Stimulated activated CD4-positive, alpha-beta T cell treated with anti-CD3 and anti-CD28 coated beads, Interleukin-1b, Interleukin-23, amount 100 ng/mL, for 4 hours (primary cell): ENCODE results near the gene MLEC.
"Not testable (repeated sequence)": the region's sequence is repeated elsewhere in the genome, so short reads cannot be mapped to it uniquely, and the experiment has no call there.

ENCODE experiments used
- DNase-seq, 2 donors: peaks; one replicate each; pipeline ENCODE4 v3.0.0-alpha.2; 2020; ENCODE audit warnings: low read depth in 2 of 2

The MLEC gene

GRCh38 chr12:120662879-120663278, 24.1 kb upstream of the MLEC start:
- DNase-seq, result no peak

GRCh38 chr12:120663741-120664140, 23.2 kb upstream of the MLEC start:
- no peak for DNase-seq

GRCh38 chr12:120666571-120667390, 20.2 kb upstream of the MLEC start:
- no peak for DNase-seq

- no peak for DNase-seq
These were observed 18.7 kb upstream of the MLEC start for GRCh38 chr12:120668091-120668867.

GRCh38 chr12:120668868-120669840, 17.8 kb upstream of the MLEC start:
- DNase-seq, result no peak

GRCh38 chr12:120670237-120670636, 16.7 kb upstream of the MLEC start:
- not testable (repeated sequence) for DNase-seq

GRCh38 chr12:120670667-120671066, 16.3 kb upstream of the MLEC start:
- DNase-seq, result no peak

GRCh38 chr12:120674097-120674636, 12.8 kb upstream of the MLEC start:
- no peak for DNase-seq

GRCh38 chr12:120677765-120678473, 9.0 kb upstream of the MLEC start:
- DNase-seq, result no peak

GRCh38 chr12:120678572-120678971, 8.4 kb upstream of the MLEC start:
- no peak for DNase-seq

- no peak for DNase-seq
These were observed 6.7 kb upstream of the MLEC start for GRCh38 chr12:120680165-120680738.

GRCh38 chr12:120684523-120684932, 2.4 kb upstream of the MLEC start:
- no peak for DNase-seq

- no peak for DNase-seq
These were observed 1.4 kb upstream of the MLEC start for GRCh38 chr12:120685522-120685921.

GRCh38 chr12:120686151-120686689, 729 bp upstream of the MLEC start:
- peak; percentile 94 for DNase-seq

- peak; percentile 32 for DNase-seq
These were observed 785 bp downstream of the MLEC start for GRCh38 chr12:120687578-120688289.

GRCh38 chr12:120688527-120689071, 1.6 kb downstream of the MLEC start:
- no peak for DNase-seq

GRCh38 chr12:120689397-120690082, 2.6 kb downstream of the MLEC start:
- no peak for DNase-seq

- no peak for DNase-seq
These were observed 3.1 kb downstream of the MLEC start for GRCh38 chr12:120690083-120690450.

GRCh38 chr12:120690978-120691377, 4.0 kb downstream of the MLEC start:
- no peak for DNase-seq
